ENCODE results near the gene CLECL1. TPM values are rescaled to one million over a fixed set of nuclear protein-coding genes. Genes with fewer than 3 reads are reported as not detected.
"Not testable (repeated sequence)": the region's sequence is repeated elsewhere in the genome, so short reads cannot be mapped to it uniquely, and the experiment has no call there.

Gene CLECL1
- total and polyA plus RNA-seq, 10 donors: 6.3 to 103 (median 14.5) TPM

- WGBS, 5 donors: 79 to 91% (median 86%) methylated on average over 15 of the region's 15 CpGs
- no peak for DNase-seq
- TF ChIP-seq CTCF (IDR thresholded peaks at IDR 0.05 in 8 of 11, conservative IDR thresholded peaks at IDR 0.05 in 3 of 11) (no peak), POLR2A (IDR thresholded peaks at IDR 0.05) (no peak), POLR2AphosphoS5 (IDR thresholded peaks at IDR 0.05) (no peak)
- no peaks in the 10 kb centered on the region for H3K36me3 ChIP-seq
- intact Hi-C loops (cut with DNase I; ENCODE audit: low total_unique reads): no loop called here
- H3K9me3 ChIP-seq: no peaks in the 10 kb centered on the region
- no peak overlapping the region for H3K4me3 ChIP-seq
- H3K27ac ChIP-seq: peak overlapping the region in 5 of 8 donors; percentile 10 to 87 (median 82)
- H3K4me1 ChIP-seq: peaks cover 0 to 77% (median 25%) of the 10 kb centered on the region in 6 donors
- no peaks in the 10 kb centered on the region for H3K27me3 ChIP-seq (replicated peaks in 1 of 7)
These were observed 15.6 kb downstream of the CLECL1 start for GRCh38 chr12:9717070-9717925.

- TF ChIP-seq POLR2AphosphoS5 (IDR thresholded peaks at IDR 0.05): peak in 1 of 3 donors; percentile 56
- H3K36me3 ChIP-seq; H3K27me3 ChIP-seq (replicated peaks in 1 of 7); H3K4me3 ChIP-seq; intact Hi-C loops (cut with DNase I; ENCODE audit: low total_unique reads); DNase-seq; H3K9me3 ChIP-seq: not testable (repeated sequence)
- 60 to 75% (median 63%) methylated on average over 6 of the region's 6 CpGs for WGBS, 5 donors
- Histone ChIP-seq H3K4me1 (peaks cover 2 to 73% (median 18%) of the 10 kb centered on the region in 6 donors), H3K27ac (peak overlapping the region; percentile 33 to 87 (median 68))
These were observed 19.8 kb downstream of the CLECL1 start for GRCh38 chr12:9713032-9713558.

- TF ChIP-seq CTCF (IDR thresholded peaks at IDR 0.05 in 8 of 11, conservative IDR thresholded peaks at IDR 0.05 in 3 of 11) (no peak), POLR2AphosphoS5 (IDR thresholded peaks at IDR 0.05) (no peak), POLR2A (IDR thresholded peaks at IDR 0.05) (no peak)
- DNase-seq: no peak
- Histone ChIP-seq H3K4me1 (peaks cover 8 to 73% (median 31%) of the 10 kb centered on the region in 6 donors), H3K27ac (peak overlapping the region in 5 of 8 donors; percentile 64 to 87 (median 82)), H3K36me3 (no peaks in the 10 kb centered on the region), H3K27me3 (replicated peaks in 1 of 7) (no peaks in the 10 kb centered on the region), H3K9me3 (no peaks in the 10 kb centered on the region), H3K4me3 (no peak overlapping the region)
- intact Hi-C loops (cut with DNase I; ENCODE audit: low total_unique reads): no loop called here
- 78 to 95% (median 85%) methylated on average over 1 of the region's 1 CpG for WGBS, 5 donors
These were observed 21.2 kb downstream of the CLECL1 start for GRCh38 chr12:9711664-9712063.

- TF ChIP-seq POLR2A (IDR thresholded peaks at IDR 0.05) (no peak), CTCF (IDR thresholded peaks at IDR 0.05 in 8 of 11, conservative IDR thresholded peaks at IDR 0.05 in 3 of 11) (no peak), POLR2AphosphoS5 (IDR thresholded peaks at IDR 0.05) (no peak)
- 78 to 92% (median 89%) methylated on average over 3 of the region's 3 CpGs for WGBS, 5 donors
- DNase-seq: no peak
These were observed 22.1 kb downstream of the CLECL1 start for GRCh38 chr12:9710584-9711375.

More at GRCh38 chr12:9710584-9711375, 22.1 kb downstream of the CLECL1 start:
- Histone ChIP-seq H3K36me3 (no peaks in the 10 kb centered on the region), H3K27ac (peak overlapping the region in 4 of 8 donors; percentile 34 to 87 (median 58)), H3K27me3 (replicated peaks in 1 of 7) (no peaks in the 10 kb centered on the region), H3K4me1 (peaks cover 8 to 81% (median 37%) of the 10 kb centered on the region in 6 donors), H3K4me3 (no peak overlapping the region), H3K9me3 (no peaks in the 10 kb centered on the region)
- intact Hi-C loops (cut with DNase I; ENCODE audit: low total_unique reads): no loop called here
